Measurements from ENCODE around the gene OTP.
A peak's percentile ranks its signal among the peaks of the same experiment; 100 is the strongest.

DNA sequence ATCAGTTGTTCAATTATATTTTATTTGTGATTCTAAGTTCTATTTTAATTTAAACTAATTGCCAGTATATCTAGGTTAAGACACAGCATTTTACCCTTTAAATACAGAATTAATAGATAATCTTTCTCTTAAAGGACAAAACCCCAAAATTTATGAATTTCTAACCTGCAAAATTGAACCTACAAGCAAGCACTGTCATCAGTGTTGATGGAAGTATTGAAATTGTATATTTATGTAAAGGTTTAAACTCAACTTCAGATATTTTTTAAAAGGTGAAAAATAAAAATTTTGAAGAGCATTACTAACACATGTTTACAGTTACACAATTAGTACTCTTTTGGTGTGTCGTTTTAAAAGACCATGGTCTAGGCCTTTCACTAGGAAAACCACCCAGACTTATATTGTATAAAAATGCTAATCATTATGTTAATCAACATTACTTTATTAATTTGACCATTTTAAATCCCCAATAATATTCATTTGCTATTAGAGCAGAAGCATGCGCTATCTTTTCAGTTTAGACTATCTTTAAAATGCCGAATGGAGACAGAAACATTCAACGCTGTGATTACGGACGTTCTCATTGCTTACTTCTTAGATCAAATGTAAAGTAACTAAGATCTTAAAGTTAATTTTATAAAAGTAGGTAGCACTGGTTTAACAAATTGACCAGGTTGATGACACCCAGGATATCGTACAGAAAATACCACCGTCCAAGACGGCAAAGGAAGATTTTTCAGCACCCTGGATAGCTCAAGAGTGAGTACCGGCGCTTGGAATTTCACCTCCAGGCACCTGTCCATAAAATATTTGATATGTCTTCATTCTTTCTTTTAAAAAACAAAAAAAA is 3.2 kb downstream of the OTP start:
- no peak for TF ChIP-seq RFX5 (IDR thresholded peaks at IDR 0.05)
- no peak for TF ChIP-seq POLR2A (IDR thresholded peaks at IDR 0.05; ENCODE audit: low read length)
- TF ChIP-seq, protein P1, sequence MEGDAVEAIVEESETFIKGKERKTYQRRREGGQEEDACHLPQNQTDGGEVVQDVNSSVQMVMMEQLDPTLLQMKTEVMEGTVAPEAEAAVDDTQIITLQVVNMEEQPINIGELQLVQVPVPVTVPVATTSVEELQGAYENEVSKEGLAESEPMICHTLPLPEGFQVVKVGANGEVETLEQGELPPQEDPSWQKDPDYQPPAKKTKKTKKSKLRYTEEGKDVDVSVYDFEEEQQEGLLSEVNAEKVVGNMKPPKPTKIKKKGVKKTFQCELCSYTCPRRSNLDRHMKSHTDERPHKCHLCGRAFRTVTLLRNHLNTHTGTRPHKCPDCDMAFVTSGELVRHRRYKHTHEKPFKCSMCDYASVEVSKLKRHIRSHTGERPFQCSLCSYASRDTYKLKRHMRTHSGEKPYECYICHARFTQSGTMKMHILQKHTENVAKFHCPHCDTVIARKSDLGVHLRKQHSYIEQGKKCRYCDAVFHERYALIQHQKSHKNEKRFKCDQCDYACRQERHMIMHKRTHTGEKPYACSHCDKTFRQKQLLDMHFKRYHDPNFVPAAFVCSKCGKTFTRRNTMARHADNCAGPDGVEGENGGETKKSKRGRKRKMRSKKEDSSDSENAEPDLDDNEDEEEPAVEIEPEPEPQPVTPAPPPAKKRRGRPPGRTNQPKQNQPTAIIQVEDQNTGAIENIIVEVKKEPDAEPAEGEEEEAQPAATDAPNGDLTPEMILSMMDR (IDR thresholded peaks at IDR 0.05), result no peak
- TF ChIP-seq, protein P2, sequence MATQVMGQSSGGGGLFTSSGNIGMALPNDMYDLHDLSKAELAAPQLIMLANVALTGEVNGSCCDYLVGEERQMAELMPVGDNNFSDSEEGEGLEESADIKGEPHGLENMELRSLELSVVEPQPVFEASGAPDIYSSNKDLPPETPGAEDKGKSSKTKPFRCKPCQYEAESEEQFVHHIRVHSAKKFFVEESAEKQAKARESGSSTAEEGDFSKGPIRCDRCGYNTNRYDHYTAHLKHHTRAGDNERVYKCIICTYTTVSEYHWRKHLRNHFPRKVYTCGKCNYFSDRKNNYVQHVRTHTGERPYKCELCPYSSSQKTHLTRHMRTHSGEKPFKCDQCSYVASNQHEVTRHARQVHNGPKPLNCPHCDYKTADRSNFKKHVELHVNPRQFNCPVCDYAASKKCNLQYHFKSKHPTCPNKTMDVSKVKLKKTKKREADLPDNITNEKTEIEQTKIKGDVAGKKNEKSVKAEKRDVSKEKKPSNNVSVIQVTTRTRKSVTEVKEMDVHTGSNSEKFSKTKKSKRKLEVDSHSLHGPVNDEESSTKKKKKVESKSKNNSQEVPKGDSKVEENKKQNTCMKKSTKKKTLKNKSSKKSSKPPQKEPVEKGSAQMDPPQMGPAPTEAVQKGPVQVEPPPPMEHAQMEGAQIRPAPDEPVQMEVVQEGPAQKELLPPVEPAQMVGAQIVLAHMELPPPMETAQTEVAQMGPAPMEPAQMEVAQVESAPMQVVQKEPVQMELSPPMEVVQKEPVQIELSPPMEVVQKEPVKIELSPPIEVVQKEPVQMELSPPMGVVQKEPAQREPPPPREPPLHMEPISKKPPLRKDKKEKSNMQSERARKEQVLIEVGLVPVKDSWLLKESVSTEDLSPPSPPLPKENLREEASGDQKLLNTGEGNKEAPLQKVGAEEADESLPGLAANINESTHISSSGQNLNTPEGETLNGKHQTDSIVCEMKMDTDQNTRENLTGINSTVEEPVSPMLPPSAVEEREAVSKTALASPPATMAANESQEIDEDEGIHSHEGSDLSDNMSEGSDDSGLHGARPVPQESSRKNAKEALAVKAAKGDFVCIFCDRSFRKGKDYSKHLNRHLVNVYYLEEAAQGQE (IDR thresholded peaks at IDR 0.05), result peak; percentile 94
- no peak for TF ChIP-seq CHD4 (IDR thresholded peaks at IDR 0.05; ENCODE audit: borderline replicate concordance)
- TF ChIP-seq, protein P3, sequence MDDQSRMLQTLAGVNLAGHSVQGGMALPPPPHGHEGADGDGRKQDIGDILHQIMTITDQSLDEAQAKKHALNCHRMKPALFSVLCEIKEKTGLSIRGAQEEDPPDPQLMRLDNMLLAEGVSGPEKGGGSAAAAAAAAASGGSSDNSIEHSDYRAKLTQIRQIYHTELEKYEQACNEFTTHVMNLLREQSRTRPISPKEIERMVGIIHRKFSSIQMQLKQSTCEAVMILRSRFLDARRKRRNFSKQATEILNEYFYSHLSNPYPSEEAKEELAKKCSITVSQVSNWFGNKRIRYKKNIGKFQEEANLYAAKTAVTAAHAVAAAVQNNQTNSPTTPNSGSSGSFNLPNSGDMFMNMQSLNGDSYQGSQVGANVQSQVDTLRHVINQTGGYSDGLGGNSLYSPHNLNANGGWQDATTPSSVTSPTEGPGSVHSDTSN (IDR thresholded peaks at IDR 0.05), result no peak
- no peak for TF ChIP-seq BHLHE40 (IDR thresholded peaks at IDR 0.05; ENCODE audit: low read depth, low read length)
- TF ChIP-seq ESRRA (IDR thresholded peaks at IDR 0.05; ENCODE audit: borderline replicate concordance, low read length), result no peak
- TF ChIP-seq EP300 (IDR thresholded peaks at IDR 0.05), result no peak
- TF ChIP-seq RCOR1 (IDR thresholded peaks at IDR 0.05; ENCODE audit: low read depth, low read length), result no peak
- no peak for TF ChIP-seq TFCP2L1 (CRISPR knock-in tag; IDR thresholded peaks at IDR 0.05)
- TF ChIP-seq EHMT2 (IDR thresholded peaks at IDR 0.05; ENCODE audit: low read depth), result peak; percentile 95; the same call in 1 of the 2 replicates

Data from A549 (cell line).